ENCODE results near the gene NLGN1.

The NLGN1 gene

DNA sequence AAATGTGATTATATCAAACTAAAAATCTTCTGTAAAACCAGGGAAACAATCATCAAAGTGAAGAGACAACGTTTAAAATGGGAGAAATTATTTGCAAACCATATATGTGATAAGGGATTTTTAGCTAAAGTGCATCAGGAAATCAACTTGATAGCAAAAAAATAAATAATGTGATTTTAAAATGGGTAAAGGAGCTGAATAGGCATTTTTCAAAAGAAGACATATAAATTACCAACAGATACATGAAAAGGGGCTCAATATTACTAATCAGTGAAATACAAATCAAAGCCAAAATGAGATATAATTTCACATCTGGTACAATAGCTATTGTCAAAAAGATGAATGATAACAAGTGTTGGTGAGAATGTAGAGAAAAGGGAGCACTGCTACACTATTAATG lies 924.0 kb downstream of the NLGN1 start:
- TF ChIP-seq, protein P1, sequence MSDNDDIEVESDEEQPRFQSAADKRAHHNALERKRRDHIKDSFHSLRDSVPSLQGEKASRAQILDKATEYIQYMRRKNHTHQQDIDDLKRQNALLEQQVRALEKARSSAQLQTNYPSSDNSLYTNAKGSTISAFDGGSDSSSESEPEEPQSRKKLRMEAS (IDR thresholded peaks at IDR 0.05; ENCODE audit: low read depth, low read length), result no peak
- TF ChIP-seq, protein P2, sequence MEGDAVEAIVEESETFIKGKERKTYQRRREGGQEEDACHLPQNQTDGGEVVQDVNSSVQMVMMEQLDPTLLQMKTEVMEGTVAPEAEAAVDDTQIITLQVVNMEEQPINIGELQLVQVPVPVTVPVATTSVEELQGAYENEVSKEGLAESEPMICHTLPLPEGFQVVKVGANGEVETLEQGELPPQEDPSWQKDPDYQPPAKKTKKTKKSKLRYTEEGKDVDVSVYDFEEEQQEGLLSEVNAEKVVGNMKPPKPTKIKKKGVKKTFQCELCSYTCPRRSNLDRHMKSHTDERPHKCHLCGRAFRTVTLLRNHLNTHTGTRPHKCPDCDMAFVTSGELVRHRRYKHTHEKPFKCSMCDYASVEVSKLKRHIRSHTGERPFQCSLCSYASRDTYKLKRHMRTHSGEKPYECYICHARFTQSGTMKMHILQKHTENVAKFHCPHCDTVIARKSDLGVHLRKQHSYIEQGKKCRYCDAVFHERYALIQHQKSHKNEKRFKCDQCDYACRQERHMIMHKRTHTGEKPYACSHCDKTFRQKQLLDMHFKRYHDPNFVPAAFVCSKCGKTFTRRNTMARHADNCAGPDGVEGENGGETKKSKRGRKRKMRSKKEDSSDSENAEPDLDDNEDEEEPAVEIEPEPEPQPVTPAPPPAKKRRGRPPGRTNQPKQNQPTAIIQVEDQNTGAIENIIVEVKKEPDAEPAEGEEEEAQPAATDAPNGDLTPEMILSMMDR (IDR thresholded peaks at IDR 0.05; ENCODE audit: low read depth, low read length), result no peak
- TF ChIP-seq MYC (IDR thresholded peaks at IDR 0.05; ENCODE audit: low read depth, low read length), result no peak
- no peak for TF ChIP-seq POLR2A (IDR thresholded peaks at IDR 0.05; ENCODE audit: extremely low read depth, insufficient read length)
- no peak overlapping the region for H3K4me3 ChIP-seq (ENCODE audit: low read depth, low read length)
- no peak for DNase-seq (ENCODE audit: low read depth)

DNA sequence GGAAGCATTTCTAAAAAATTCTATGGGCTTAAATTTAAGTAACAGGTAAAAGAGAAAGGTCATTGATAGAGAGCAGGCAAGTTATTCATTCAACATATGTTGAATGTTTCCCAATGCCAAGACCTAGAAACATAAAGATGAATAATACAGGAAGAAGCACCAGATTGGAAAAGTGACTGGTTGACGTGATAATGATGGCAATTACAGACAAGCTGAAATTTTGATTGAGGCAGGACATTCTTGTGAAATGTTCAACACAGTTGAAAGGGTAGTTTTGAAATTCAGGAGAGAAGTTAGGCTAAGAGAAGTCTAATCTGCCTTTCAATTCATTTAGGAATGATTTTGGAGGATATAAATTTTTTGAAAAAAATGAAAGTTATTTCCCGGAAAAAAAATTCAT lies 925.2 kb downstream of the NLGN1 start:
- TF ChIP-seq POLR2A (IDR thresholded peaks at IDR 0.05; ENCODE audit: extremely low read depth, insufficient read length) (no peak), MYC (IDR thresholded peaks at IDR 0.05; ENCODE audit: low read depth, low read length) (no peak)
- TF ChIP-seq, protein P1 (IDR thresholded peaks at IDR 0.05; ENCODE audit: low read depth, low read length), result no peak
- TF ChIP-seq, protein P2 (IDR thresholded peaks at IDR 0.05; ENCODE audit: low read depth, low read length), result no peak
- DNase-seq (ENCODE audit: low read depth), result no peak

DNA sequence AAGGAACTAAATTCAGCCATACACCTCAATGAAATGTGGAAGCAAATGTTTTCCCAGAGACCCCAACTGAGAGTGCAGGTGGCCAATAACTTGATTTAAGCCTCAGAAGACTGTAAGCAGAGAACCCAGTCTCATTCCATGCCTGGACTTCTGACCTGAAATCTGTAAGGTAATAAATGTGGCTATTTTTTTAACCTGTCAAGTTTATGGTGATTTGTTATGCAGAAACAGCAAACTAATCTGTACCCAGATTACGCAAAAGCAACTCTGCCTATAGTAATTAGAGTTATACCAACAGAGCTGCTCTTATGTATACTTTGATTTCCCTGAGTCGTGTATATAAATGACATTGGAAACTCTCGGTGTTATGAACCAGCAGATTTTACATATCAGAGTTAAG lies 927.6 kb downstream of the NLGN1 start:
- no peak overlapping the region for H3K4me3 ChIP-seq (ENCODE audit: low read depth, low read length)
- TF ChIP-seq MYC (IDR thresholded peaks at IDR 0.05; ENCODE audit: low read depth, low read length) (no peak), POLR2A (IDR thresholded peaks at IDR 0.05; ENCODE audit: extremely low read depth, insufficient read length) (no peak)
- TF ChIP-seq, protein P1 (IDR thresholded peaks at IDR 0.05; ENCODE audit: low read depth, low read length), result no peak
- TF ChIP-seq, protein P2 (IDR thresholded peaks at IDR 0.05; ENCODE audit: low read depth, low read length), result no peak
- no peak for DNase-seq (ENCODE audit: low read depth)

More for the DNA sequence above, 925.2 kb downstream of the NLGN1 start:
- H3K4me3 ChIP-seq (ENCODE audit: low read depth, low read length), result no peak overlapping the region

- no peak overlapping the region for H3K4me3 ChIP-seq (ENCODE audit: low read depth, low read length)
- TF ChIP-seq, protein P2 (IDR thresholded peaks at IDR 0.05; ENCODE audit: low read depth, low read length), result no peak
- no peak for TF ChIP-seq POLR2A (IDR thresholded peaks at IDR 0.05; ENCODE audit: extremely low read depth, insufficient read length)
- TF ChIP-seq, protein P1 (IDR thresholded peaks at IDR 0.05; ENCODE audit: low read depth, low read length), result no peak
- no peak for TF ChIP-seq MYC (IDR thresholded peaks at IDR 0.05; ENCODE audit: low read depth, low read length)
- no peak for DNase-seq (ENCODE audit: low read depth)
Measured at GRCh38 chr3:174325834-174326700, 928.5 kb downstream of the NLGN1 start.

- TF ChIP-seq, protein P1 (IDR thresholded peaks at IDR 0.05; ENCODE audit: low read depth, low read length), result no peak
- TF ChIP-seq MYC (IDR thresholded peaks at IDR 0.05; ENCODE audit: low read depth, low read length) (no peak), POLR2A (IDR thresholded peaks at IDR 0.05; ENCODE audit: extremely low read depth, insufficient read length) (no peak)
- TF ChIP-seq, protein P2 (IDR thresholded peaks at IDR 0.05; ENCODE audit: low read depth, low read length), result no peak
- no peak overlapping the region for H3K4me3 ChIP-seq (ENCODE audit: low read depth, low read length)
- no peak for DNase-seq (ENCODE audit: low read depth)
Measured at GRCh38 chr3:174329321-174329720, 931.8 kb downstream of the NLGN1 start.

Measured in NB4 (cell line).